ENCODE measurements around the gene LAMC3.

Gene LAMC3

DNA sequence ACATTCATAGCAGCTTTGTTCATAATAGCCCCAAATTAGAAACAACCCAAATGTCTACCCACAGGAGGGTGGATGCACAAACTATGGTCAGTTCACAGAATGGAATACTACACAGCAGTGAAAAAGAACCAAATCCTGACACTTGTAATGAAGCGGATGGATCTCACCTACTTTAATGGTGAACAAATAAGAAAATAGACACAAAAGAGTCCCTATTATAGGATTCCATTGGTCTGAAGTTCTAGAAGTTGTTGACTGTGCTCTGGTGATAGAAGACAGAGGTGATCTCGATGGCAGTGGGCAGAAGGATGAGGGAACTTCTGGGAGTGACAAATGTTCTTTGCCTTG lies 20.6 kb upstream of the LAMC3 start:
- no peak overlapping the region for H3K4me3 ChIP-seq (ENCODE audit: low read depth, low read length)
- TF ChIP-seq, protein P1, sequence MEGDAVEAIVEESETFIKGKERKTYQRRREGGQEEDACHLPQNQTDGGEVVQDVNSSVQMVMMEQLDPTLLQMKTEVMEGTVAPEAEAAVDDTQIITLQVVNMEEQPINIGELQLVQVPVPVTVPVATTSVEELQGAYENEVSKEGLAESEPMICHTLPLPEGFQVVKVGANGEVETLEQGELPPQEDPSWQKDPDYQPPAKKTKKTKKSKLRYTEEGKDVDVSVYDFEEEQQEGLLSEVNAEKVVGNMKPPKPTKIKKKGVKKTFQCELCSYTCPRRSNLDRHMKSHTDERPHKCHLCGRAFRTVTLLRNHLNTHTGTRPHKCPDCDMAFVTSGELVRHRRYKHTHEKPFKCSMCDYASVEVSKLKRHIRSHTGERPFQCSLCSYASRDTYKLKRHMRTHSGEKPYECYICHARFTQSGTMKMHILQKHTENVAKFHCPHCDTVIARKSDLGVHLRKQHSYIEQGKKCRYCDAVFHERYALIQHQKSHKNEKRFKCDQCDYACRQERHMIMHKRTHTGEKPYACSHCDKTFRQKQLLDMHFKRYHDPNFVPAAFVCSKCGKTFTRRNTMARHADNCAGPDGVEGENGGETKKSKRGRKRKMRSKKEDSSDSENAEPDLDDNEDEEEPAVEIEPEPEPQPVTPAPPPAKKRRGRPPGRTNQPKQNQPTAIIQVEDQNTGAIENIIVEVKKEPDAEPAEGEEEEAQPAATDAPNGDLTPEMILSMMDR (IDR thresholded peaks at IDR 0.05; ENCODE audit: borderline replicate concordance, insufficient read depth, low read depth, low read length): no peak

GRCh38 chr9:130988905-130989304 lies 20.1 kb upstream of the LAMC3 start:
- TF ChIP-seq, protein P1 (IDR thresholded peaks at IDR 0.05; ENCODE audit: borderline replicate concordance, insufficient read depth, low read depth, low read length): no peak
- H3K4me3 ChIP-seq (ENCODE audit: low read depth, low read length): no peak overlapping the region

DNA sequence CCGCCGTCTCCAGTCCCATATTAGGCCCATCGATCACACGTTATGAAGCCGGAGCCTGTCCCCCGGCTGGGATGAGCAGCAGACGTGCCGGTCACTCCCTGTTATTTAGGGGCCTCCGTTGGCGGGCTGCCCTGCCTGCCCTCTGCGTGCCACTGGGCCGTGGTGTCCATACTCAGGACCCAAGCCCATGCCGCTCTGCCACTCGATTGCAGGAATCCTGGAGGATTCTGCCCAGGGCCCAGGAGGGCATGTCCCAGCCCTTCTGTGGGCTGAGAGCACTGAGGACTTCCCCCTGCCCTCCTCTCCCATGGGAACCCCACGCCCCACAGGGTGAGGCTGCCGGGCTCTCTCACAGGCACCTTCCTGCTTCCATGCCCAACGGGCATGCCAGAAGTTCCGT lies 19.6 kb upstream of the LAMC3 start:
- TF ChIP-seq, protein P1 (IDR thresholded peaks at IDR 0.05; ENCODE audit: borderline replicate concordance, insufficient read depth, low read depth, low read length): no peak
- no peak overlapping the region for H3K4me3 ChIP-seq (ENCODE audit: low read depth, low read length)

DNA sequence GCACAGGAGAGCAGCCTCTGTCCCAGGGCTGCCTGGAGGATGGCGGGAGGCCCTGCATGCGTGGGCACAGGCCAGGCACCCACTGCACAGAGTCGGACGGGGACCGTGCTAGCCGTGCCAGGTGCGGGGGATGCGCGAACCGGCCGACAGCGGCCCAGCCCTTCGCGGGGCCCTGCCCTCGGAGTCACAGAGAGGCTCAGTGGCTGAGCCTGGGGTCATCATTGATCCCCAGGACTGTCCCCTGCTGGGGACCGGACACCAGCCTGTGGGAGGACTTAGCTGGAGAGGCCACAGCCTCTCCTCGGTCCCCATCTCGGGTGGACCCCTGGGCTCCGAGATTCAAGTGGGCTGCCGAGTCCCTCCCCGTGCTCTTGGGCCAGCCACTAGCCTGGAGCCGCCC lies 19.1 kb upstream of the LAMC3 start:
- TF ChIP-seq, protein P1 (IDR thresholded peaks at IDR 0.05; ENCODE audit: borderline replicate concordance, insufficient read depth, low read depth, low read length): no peak
- H3K4me3 ChIP-seq (ENCODE audit: low read depth, low read length): no peak overlapping the region

DNA sequence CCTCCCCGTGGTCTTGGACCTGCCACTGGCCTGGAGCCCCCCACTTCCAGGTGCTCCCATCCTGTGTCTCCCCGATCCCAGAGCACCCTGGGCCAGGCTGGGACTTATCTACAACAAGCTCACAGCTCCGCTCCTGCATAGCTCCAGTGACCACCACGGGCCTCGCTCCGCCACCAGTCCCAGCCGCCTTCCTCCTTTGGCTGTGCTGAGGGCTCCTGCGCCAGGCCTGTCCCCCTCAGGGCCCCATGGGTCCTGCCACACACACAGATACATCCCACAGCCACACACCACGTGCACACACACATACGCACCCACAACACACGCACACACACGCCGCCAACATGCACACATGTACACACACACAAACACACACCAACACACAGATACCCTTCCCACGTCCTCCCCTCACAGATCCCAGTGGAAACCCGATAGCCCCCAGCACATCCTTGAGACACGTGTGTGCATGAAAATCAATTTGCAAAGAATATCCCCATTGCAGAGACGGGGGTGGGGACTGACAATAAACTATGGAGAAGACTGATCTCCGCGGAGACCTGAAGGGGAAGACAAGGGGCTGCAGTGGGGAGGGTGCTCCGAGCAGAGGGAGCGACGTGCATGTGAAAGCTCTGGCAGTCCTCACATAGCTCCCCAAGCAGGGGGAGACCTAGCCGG lies 18.5 kb upstream of the LAMC3 start:
- H3K4me3 ChIP-seq (ENCODE audit: low read depth, low read length): no peak overlapping the region
- TF ChIP-seq, protein P1 (IDR thresholded peaks at IDR 0.05; ENCODE audit: borderline replicate concordance, insufficient read depth, low read depth, low read length): no peak

DNA sequence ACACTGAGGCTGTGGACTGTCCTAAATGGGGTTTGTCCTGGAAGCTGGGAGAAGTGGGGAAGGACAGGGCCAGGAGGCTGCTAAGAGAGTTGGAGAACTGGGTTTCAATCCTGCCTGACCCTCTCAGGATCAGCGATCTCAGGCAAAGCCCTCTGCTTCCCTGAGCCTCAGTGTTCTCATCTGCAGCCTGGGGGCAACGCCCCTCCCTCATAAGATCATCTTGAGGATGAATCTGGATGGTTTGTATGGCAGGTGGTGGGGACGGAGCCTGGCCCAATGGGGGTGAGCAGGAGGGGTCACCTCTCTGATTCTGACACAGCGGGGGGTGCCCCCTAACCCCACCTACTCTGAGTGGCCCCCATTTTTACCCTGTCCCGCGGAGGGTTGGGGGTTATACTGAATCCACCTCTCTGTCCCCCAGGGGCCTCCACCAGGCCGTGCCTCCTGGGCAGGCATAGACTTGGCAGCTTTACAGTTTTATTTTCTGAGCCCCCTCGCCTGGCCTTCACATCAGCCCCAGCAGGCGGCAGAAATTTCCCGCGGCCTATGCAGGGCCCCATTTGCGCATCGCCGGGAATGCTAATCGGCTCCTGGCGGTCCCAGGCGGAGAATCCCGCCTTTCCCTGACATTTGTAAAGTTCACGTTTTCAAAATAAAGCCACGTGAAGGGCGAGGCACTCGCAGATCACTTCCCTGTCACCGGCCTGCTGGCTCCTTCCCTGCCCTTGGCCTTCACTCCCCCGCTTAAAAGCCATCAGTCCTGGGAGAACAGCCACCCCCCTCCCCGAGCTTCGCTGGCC lies 17.8 kb upstream of the LAMC3 start:
- H3K4me3 ChIP-seq (ENCODE audit: low read depth, low read length): no peak overlapping the region
- TF ChIP-seq, protein P1 (IDR thresholded peaks at IDR 0.05; ENCODE audit: borderline replicate concordance, insufficient read depth, low read depth, low read length): no peak
